Thyroid gland (tissue), 4 donors: Measurements from ENCODE around the gene EP400. TPM values are rescaled to one million over a fixed set of nuclear protein-coding genes. Genes with fewer than 3 reads are reported as not detected.

Experiments used
- DNase-seq, 2 donors: peaks; one replicate each; pipeline ENCODE4 v3.0.0-alpha.2; 2019
- H3K27ac ChIP-seq, 3 donors: fragments of 200-600 bp; sonication (generic); 1 replicate in 2 of 3; 2 replicates in 1 of 3; pipeline ENCODE4 v1.5.1; 2016 to 2019; ENCODE audit warnings: mild to moderate bottlenecking in 1 of 3, moderate library complexity in 1 of 3
- H3K27me3 ChIP-seq: fragments of 200-600 bp; sonication (generic); one replicate; pipeline ENCODE4 v1.5.1; 2019
- H3K36me3 ChIP-seq, 2 donors: fragments of 200-600 bp; sonication (generic); one replicate each; pipeline ENCODE4 v1.5.1; 2016 to 2019
- H3K4me1 ChIP-seq, 2 donors: fragments of 200-600 bp; sonication (generic); one replicate each; pipeline ENCODE4 v1.5.1; 2017 to 2019
- H3K4me3 ChIP-seq, 3 donors: fragments of 200-600 bp; sonication (generic); replicated peaks in 1 of 3; 1 replicate in 2 of 3; 2 replicates in 1 of 3; pipeline ENCODE4 v1.5.1; 2016; ENCODE audit warnings: mild to moderate bottlenecking in 1 of 3
- H3K9me3 ChIP-seq: fragments of 200-600 bp; sonication (generic); one replicate; pipeline ENCODE4 v1.5.1; 2017
- POLR2A ChIP-seq, 2 donors: fragments of 450-650 bp; IDR thresholded peaks; one replicate each; pipeline ENCODE4 v1.6.1; 2017; ENCODE audit warnings: antibody characterized with exemption in 2 of 2, mild to moderate bottlenecking in 2 of 2, moderate library complexity in 1 of 2
- WGBS, 2 donors: methylation state at CpG; one replicate each; pipeline ENCODE4 v1.1.5; 2017; 5-methylcytosine and 5-hydroxymethylcytosine counted together
- intact Hi-C: fragments of 100-400 bp; cut with DNase I; formaldehyde crosslinking; loops from one replicate; pipeline ENCODE4 v1.15.1; 2023
- total RNA-seq, 4 donors: library from RNA; depleted of rRNA; stranded (reverse); fragments of >200 nt; gene quantifications; one replicate each; pipeline ENCODE4 v1.2.3, GENCODE V29; 2016
- TF ChIP-seq, protein P1 (sequence below), 6 experiments: fragments of 200-600 bp in 3 of 6; fragments of 450-650 bp in 3 of 6; sonication (generic) in 3 of 6; IDR thresholded peaks; one replicate each; pipeline ENCODE4 v1.5.1; 2016 to 2019; ENCODE audit warnings: antibody characterized with exemption in 6 of 6, mild to moderate bottlenecking in 2 of 6, inconsistent platforms in 1 of 6, moderate library complexity in 1 of 6

EP400 gene
- total RNA-seq, 4 donors from 2014 or later, result 22.1 to 51.8 (median 25.4) TPM

DNA sequence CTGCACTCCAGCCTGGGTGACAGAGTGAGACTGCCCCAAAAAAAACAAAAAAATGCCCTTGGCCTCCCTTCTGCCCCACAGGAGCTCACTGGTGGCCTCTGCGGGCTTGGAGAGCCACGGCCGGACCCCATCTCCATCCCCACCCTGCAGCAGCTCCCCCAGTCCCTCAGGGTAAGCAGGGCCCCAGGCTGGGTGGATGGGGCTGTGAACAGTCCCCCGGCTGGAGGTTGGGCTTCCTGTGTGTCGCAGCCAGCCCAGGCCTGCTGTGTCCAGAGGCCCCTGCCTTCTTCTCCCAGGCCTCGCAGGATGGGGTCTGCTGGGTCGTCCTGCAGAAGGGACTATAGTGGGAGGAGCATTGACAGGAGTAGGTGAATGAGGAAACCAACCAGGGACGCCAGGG lies 36.1 kb upstream of the EP400 start:
- Histone ChIP-seq H3K4me3 (no peak overlapping the region), H3K4me1 (peaks cover 0 to 10% of the 10 kb centered on the region in 2 donors), H3K9me3 (no peaks in the 10 kb centered on the region), H3K27ac (no peak overlapping the region), H3K27me3 (no peaks in the 10 kb centered on the region), H3K36me3 (peaks cover 70 to 80% of the 10 kb centered on the region in 2 donors)
- intact Hi-C loops, result no loop called here
- no peak for DNase-seq
- 99 to 100% methylated on average over 1 to 8 of the region's 8 CpGs for WGBS, 2 donors
- TF ChIP-seq, protein P1, sequence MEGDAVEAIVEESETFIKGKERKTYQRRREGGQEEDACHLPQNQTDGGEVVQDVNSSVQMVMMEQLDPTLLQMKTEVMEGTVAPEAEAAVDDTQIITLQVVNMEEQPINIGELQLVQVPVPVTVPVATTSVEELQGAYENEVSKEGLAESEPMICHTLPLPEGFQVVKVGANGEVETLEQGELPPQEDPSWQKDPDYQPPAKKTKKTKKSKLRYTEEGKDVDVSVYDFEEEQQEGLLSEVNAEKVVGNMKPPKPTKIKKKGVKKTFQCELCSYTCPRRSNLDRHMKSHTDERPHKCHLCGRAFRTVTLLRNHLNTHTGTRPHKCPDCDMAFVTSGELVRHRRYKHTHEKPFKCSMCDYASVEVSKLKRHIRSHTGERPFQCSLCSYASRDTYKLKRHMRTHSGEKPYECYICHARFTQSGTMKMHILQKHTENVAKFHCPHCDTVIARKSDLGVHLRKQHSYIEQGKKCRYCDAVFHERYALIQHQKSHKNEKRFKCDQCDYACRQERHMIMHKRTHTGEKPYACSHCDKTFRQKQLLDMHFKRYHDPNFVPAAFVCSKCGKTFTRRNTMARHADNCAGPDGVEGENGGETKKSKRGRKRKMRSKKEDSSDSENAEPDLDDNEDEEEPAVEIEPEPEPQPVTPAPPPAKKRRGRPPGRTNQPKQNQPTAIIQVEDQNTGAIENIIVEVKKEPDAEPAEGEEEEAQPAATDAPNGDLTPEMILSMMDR (IDR thresholded peaks at IDR 0.05), result no peak
- no peak for TF ChIP-seq POLR2A (IDR thresholded peaks at IDR 0.05)

DNA sequence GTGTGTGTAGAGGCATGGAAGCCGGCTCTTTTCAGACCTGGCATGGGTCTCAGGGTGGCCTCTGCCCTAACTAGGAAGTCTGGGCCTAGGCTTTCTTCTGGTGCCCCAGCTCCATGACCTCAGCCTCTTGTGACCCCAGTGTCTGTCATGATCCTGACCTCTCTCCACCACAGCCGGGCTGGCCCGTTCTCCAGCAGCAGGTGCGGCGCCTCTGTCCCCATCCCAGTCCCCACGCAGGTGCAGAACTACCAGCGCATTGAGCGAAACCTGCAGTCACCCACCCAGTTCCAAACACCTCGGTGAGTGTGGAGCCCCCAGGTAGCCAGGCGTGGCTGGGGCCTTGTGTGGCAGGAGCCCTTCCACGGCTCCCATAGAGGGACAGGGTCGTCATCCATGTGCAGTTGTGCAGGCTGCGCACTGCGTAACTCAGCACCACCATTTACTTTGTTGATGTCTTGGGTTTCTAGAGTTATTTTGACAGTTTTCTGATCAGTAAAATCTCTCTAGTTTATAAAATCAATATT lies 35.5 kb upstream of the EP400 start:
- Histone ChIP-seq H3K9me3 (no peaks in the 10 kb centered on the region), H3K36me3 (peaks cover 64 to 77% of the 10 kb centered on the region in 2 donors), H3K27ac (no peak overlapping the region), H3K4me3 (no peak overlapping the region), H3K4me1 (peaks cover 0 to 10% of the 10 kb centered on the region in 2 donors), H3K27me3 (no peaks in the 10 kb centered on the region)
- DNase-seq, result no peak
- TF ChIP-seq POLR2A (IDR thresholded peaks at IDR 0.05), result no peak
- TF ChIP-seq, protein P1 (IDR thresholded peaks at IDR 0.05), result no peak
- 94 to 98% methylated on average over 7 to 14 of the region's 14 CpGs for WGBS, 2 donors
- intact Hi-C loops, result no loop called here

DNA sequence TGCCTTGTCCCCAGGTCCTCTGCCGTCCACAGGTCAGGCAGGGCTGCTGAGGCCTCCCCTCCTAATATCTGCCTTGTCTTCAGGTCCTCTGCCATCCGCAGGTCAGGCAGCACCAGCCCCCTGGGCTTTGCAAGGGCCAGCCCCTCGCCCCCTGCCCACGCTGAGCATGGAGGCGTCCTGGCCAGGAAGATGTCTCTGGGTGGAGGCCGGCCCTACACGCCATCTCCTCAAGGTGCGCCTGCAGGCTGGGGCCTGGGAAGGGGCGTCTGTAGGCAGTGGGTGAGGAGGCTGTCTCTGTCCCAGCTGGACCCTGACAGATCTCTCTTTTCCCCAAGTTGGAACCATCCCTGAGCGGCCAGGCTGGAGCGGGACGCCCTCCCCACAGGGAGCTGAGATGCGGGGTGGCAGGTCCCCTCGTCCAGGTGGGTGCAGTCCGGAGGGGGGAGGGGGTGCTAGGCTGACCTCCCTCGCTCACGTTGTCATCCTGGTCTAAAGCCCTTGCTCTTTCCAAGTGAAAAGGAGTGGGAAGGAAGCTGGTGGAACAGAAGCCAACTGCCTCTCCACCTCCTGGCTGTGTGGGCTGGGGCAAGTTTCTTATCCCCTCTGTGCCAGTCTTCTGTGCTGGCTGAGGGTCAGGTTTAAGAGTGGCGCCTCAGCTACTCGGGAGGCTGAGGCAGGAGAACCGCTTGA lies 34.6 kb upstream of the EP400 start:
- peaks cover 0 to 10% of the 10 kb centered on the region in 2 donors for H3K4me1 ChIP-seq
- H3K27ac ChIP-seq, result no peak overlapping the region
- TF ChIP-seq, protein P1 (IDR thresholded peaks at IDR 0.05), result no peak
- no peak for TF ChIP-seq POLR2A (IDR thresholded peaks at IDR 0.05)
- H3K9me3 ChIP-seq, result no peaks in the 10 kb centered on the region
- H3K27me3 ChIP-seq, result no peaks in the 10 kb centered on the region
- WGBS, 2 donors, result 85 to 95% methylated on average over 5 to 15 of the region's 20 CpGs
- intact Hi-C loops, result no loop called here
- DNase-seq, result no peak
- no peak overlapping the region for H3K4me3 ChIP-seq
- peaks cover 62 to 77% of the 10 kb centered on the region in 2 donors for H3K36me3 ChIP-seq

DNA sequence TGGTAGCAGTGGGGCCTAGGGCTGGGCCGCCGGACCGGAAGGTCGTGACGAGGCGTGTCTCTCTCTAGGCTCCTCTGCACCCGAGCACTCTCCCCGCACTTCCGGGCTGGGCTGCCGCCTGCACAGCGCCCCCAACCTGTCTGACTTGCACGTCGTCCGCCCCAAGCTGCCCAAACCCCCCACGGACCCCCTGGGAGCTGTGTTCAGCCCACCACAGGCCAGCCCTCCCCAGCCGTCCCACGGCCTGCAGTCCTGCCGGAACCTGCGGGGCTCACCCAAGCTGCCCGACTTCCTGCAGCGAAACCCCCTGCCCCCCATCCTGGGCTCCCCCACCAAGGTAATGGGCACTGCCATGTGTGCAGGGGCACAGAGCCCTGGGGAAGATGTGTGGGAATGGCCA lies 33.9 kb upstream of the EP400 start:
- TF ChIP-seq, protein P1 (IDR thresholded peaks at IDR 0.05), result no peak
- no peak for TF ChIP-seq POLR2A (IDR thresholded peaks at IDR 0.05)
- intact Hi-C loops, result no loop called here
- Histone ChIP-seq H3K27ac (no peak overlapping the region), H3K9me3 (no peaks in the 10 kb centered on the region), H3K4me3 (no peak overlapping the region), H3K4me1 (peaks cover 0 to 10% of the 10 kb centered on the region in 2 donors), H3K27me3 (no peaks in the 10 kb centered on the region), H3K36me3 (peaks cover 61 to 77% of the 10 kb centered on the region in 2 donors)
- no peak for DNase-seq
- 96% methylated on average over 21 of the region's 21 CpGs; no CpG with 5 or more reads in 1 of the 2 donors for WGBS, 2 donors
